Measurements from ENCODE around the gene TMEM263. TPM values are rescaled to one million over a fixed set of nuclear protein-coding genes. Genes with fewer than 3 reads are reported as not detected.
"Not testable (repeated sequence)": the region's sequence is repeated elsewhere in the genome, so short reads cannot be mapped to it uniquely, and the experiment has no call there.

The TMEM263 gene
- total RNA-seq, 1 donor from 2014 or later = 48.9 TPM

DNA sequence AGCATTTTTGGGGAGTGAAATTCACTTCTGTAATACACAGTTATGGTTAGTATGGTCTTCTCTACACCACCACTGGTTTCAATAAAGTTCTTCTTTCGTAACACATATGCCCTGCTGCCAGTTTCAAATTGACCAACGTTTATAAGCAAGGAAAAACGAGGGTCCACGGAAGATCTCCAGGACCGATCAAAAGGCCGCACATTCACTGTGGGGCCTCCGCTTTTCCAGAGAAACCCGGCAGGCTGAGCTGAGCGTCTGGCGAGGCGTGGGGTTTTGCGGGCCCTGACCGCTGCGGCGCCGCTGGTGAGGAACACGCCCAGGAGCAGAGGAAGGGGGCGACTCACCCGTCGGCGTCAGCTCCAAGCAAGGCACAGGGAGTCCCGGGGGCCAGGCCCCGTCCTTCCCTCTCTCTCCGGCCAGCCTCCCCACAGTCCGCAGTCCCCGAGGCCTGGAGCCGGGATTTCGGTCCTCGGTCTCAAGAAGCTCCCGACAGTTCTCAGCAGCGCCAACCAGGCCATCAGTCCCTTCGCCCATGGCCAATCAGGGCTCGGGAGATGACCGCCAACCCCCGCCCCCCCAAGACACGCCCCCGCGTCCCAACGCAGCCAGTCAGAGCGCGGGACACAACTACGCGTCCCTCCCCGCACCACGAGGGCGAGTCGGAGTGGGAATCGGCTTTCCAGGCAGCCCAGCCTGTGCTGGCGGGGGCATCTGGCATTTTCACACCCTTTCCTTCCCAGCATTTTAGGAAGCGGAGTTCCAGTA, 31.1 kb downstream of the TMEM263 start, which contains the start of gene MTERF2:
Gene MTERF2 (minus strand): TSS at position 522 of the 765 bp plus-strand sequence. CDS start 8,432 bp downstream, outside the sequence.
- H3K36me3 Mint-ChIP-seq = peaks cover 22% of the 10 kb centered on the region
- peak; percentile 89 for DNase-seq (ENCODE audit: extremely low spot score, unreplicated experiment)
- peak within 1 kb of the TSS; percentile 96 for H3K4me3 Mint-ChIP-seq
- peaks cover 21% of the 10 kb centered on the region for H3K4me1 Mint-ChIP-seq (ENCODE audit: unreplicated experiment)
- H3K27me3 Mint-ChIP-seq = no peaks in the 10 kb centered on the region
- H3K9me3 Mint-ChIP-seq = no peaks in the 10 kb centered on the region
- peak within 1 kb of the TSS; percentile 90 for H3K27ac Mint-ChIP-seq
- peak; percentile 20 for TF ChIP-seq CTCF (conservative IDR thresholded peaks at IDR 0.05)

- peaks cover 21% of the 10 kb centered on the region for H3K4me1 Mint-ChIP-seq (ENCODE audit: unreplicated experiment)
- no peak for TF ChIP-seq CTCF (conservative IDR thresholded peaks at IDR 0.05)
- H3K36me3 Mint-ChIP-seq = peaks cover 22% of the 10 kb centered on the region
- H3K4me3 Mint-ChIP-seq = peak overlapping the region; percentile 96
- peak overlapping the region; percentile 90 for H3K27ac Mint-ChIP-seq
- H3K9me3 Mint-ChIP-seq = no peaks in the 10 kb centered on the region
- no peak for DNase-seq (ENCODE audit: extremely low spot score, unreplicated experiment)
- H3K27me3 Mint-ChIP-seq = no peaks in the 10 kb centered on the region
Measured at GRCh38 chr12:106987846-106988245, 32.1 kb downstream of the TMEM263 start.

DNA sequence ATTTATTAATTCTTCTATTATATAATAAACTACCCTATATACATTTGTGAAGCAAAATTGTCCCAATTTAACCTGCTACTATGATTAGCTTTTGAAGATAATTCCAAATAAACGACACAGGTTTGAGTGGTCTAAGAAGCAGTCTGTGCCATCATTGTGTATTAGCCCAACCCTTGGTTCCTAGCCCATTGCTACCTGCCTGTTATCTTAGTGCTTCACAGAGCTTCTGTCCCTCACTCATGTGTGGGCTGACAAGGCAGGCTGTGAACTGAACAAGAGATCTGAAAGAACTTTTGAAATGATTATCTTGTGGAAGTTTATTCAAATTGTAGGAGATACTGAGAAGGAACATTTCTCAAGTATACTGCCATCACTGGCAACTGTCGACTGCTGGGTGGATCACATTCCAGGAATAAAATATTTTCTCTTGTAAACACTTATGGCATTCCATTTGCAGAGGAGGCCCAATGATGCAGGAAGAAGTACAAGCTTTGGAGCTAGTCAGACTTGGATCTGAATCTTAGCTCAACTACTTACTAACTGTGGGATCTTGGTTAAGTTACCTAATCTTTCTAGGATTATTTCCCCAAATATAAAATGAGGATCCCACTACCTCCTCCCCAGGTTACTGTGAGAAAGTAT, 39.0 kb downstream of the TMEM263 start:
- no peak for TF ChIP-seq CTCF (conservative IDR thresholded peaks at IDR 0.05)
- peaks cover 12% of the 10 kb centered on the region for H3K36me3 Mint-ChIP-seq
- DNase-seq (ENCODE audit: extremely low spot score, unreplicated experiment) = no peak
- no peaks in the 10 kb centered on the region for H3K27me3 Mint-ChIP-seq
- no peaks in the 10 kb centered on the region for H3K9me3 Mint-ChIP-seq
- H3K4me3 Mint-ChIP-seq = no peak overlapping the region
- H3K4me1 Mint-ChIP-seq (ENCODE audit: unreplicated experiment) = no peaks in the 10 kb centered on the region
- H3K27ac Mint-ChIP-seq = no peak overlapping the region

GRCh38 chr12:106996102-106996501, 40.4 kb downstream of the TMEM263 start:
- peaks cover 12% of the 10 kb centered on the region for H3K36me3 Mint-ChIP-seq
- H3K27me3 Mint-ChIP-seq; DNase-seq (ENCODE audit: extremely low spot score, unreplicated experiment); H3K4me3 Mint-ChIP-seq; H3K27ac Mint-ChIP-seq; H3K9me3 Mint-ChIP-seq; H3K4me1 Mint-ChIP-seq (ENCODE audit: unreplicated experiment): not testable (repeated sequence)

- no peaks in the 10 kb centered on the region for H3K27me3 Mint-ChIP-seq
- peaks cover 12% of the 10 kb centered on the region for H3K36me3 Mint-ChIP-seq
- no peak for TF ChIP-seq CTCF (conservative IDR thresholded peaks at IDR 0.05)
- no peak for DNase-seq (ENCODE audit: extremely low spot score, unreplicated experiment)
- no peak overlapping the region for H3K27ac Mint-ChIP-seq
- H3K9me3 Mint-ChIP-seq = no peaks in the 10 kb centered on the region
- H3K4me1 Mint-ChIP-seq (ENCODE audit: unreplicated experiment) = no peaks in the 10 kb centered on the region
- no peak overlapping the region for H3K4me3 Mint-ChIP-seq
Measured at GRCh38 chr12:106997916-106998315, 42.2 kb downstream of the TMEM263 start.

- H3K36me3 Mint-ChIP-seq = peaks cover 12% of the 10 kb centered on the region
- no peak overlapping the region for H3K27ac Mint-ChIP-seq
- DNase-seq (ENCODE audit: extremely low spot score, unreplicated experiment) = no peak
- no peaks in the 10 kb centered on the region for H3K4me1 Mint-ChIP-seq (ENCODE audit: unreplicated experiment)
- no peaks in the 10 kb centered on the region for H3K9me3 Mint-ChIP-seq
- no peaks in the 10 kb centered on the region for H3K27me3 Mint-ChIP-seq
- no peak for TF ChIP-seq CTCF (conservative IDR thresholded peaks at IDR 0.05)
- H3K4me3 Mint-ChIP-seq = no peak overlapping the region
Measured at GRCh38 chr12:106999446-106999845, 43.7 kb downstream of the TMEM263 start.

DNA sequence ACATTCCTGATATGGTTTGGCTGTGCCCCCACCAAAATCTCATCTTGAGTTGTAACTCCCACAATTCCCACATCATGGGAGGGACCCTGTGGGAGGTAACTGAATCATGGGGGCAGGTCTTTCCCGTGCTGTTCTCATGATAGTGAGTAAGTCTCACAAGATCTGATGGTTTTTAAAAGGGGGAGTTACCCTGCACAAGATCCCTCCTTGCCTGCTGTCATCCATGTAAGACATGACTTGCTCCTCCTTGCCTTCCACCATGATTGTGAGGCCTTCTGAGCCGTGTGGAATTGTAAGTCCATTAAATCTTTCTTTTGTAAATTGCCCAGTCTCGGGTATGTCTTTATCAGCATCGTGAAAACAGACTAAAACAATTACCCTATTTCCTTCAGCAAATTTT, 47.0 kb downstream of the TMEM263 start:
- H3K9me3 Mint-ChIP-seq; H3K4me3 Mint-ChIP-seq; H3K27ac Mint-ChIP-seq; H3K27me3 Mint-ChIP-seq; DNase-seq (ENCODE audit: extremely low spot score, unreplicated experiment); H3K4me1 Mint-ChIP-seq (ENCODE audit: unreplicated experiment); H3K36me3 Mint-ChIP-seq: not testable (repeated sequence)

All from type B pancreatic cell (in vitro differentiated cells).